ENCODE measurements around the gene PROX2. TPM values are rescaled to one million over a fixed set of nuclear protein-coding genes. Genes with fewer than 3 reads are reported as not detected.

Gene PROX2
- total and polyA plus RNA-seq, 9 of the 15 experiments (the other 6 are each of a cell fraction or from before 2014, with no cell fraction given) = not detected

- TF ChIP-seq ZNF318 (IDR thresholded peaks at IDR 0.05; ENCODE audit: borderline replicate concordance in 1 of 2, low read depth in 1 of 2) (no peak), ETS2 (tag; IDR thresholded peaks at IDR 0.05; ENCODE audit: borderline replicate concordance, poor library complexity, severe bottlenecking) (no peak), TAF1 (IDR thresholded peaks at IDR 0.05; ENCODE audit: control insufficient read depth, extremely low read depth, insufficient read depth, low read length, severe bottlenecking) (no peak)
These were observed 34.4 kb downstream of the PROX2 start (continued) for GRCh38 chr14:74841230-74842207.
